ENCODE data around the gene P4HA2. TPM values are rescaled to one million over a fixed set of nuclear protein-coding genes. Genes with fewer than 3 reads are reported as not detected.
A peak's percentile ranks its signal among the peaks of the same experiment; 100 is the strongest.

P4HA2 gene
- total RNA-seq, 1 experiment from 2014 or later, result 15.1 TPM

DNA sequence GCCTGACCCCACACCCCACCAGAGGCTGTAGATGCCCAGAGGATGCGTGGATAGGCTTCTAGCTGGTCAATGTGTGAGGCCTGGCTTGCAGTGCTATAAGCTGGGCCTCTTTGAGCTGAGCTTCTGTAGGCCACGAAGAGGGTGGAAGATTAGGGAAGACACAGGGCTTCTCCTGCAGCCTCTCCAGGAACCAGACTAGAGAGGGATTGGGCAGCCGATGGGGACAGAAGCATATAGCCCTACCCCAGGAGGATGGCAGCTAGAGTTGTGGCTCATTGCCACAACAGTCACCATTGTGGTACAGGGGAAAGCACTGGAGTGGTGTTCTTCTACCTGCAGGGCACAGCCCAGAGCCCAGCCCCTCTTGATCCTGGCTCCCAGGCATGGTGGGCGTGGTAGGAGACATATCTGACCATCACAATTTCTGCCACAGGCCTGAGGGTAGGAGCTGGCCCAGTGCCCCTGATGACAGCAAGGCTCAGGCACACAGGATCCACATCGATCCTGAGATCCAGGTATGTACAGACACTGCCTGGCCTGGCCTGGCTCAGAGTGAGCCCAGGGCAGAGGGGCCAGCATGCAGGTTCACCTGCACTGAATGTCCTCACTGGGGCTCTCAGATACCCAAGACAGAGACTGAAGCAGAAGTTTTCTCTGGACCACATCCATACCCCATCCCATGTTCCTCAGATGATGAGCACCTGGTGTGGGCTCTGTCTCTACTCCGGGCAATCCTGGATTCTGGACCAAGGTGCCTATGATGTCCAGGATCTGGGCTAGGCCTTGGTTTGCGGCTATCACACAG lies 38.6 kb upstream of the P4HA2 start:
- ChIA-PET CTCF (interaction anchor here (4.0 kb wide), 1 partner anchor 28 kb away, joined by 15 read pairs; no protein-coding TSS in a partner anchor), POLR2A (no interaction called here)
- H3K36me3 Mint-ChIP-seq, result no peaks in the 10 kb centered on the region
- DNase-seq (ENCODE audit: low spot score), result no peak
- no peak overlapping the region for H3K4me3 Mint-ChIP-seq
- ATAC-seq, result no peak
- H3K9me3 Mint-ChIP-seq, result no peaks in the 10 kb centered on the region
- H3K27ac Mint-ChIP-seq, result no peak overlapping the region
- TF ChIP-seq ZNF219 (CRISPR knock-in tag; IDR thresholded peaks at IDR 0.05; ENCODE audit: borderline replicate concordance) (no peak), TCF7 (CRISPR knock-in tag; IDR thresholded peaks at IDR 0.05; ENCODE audit: low read depth) (no peak), IRF2 (CRISPR knock-in tag; IDR thresholded peaks at IDR 0.05; ENCODE audit: borderline replicate concordance, low read depth) (no peak), HMGXB4 (CRISPR knock-in tag; IDR thresholded peaks at IDR 0.05) (no peak), ZNF671 (CRISPR knock-in tag; IDR thresholded peaks at IDR 0.05) (no peak), MXD4 (CRISPR knock-in tag; IDR thresholded peaks at IDR 0.05; ENCODE audit: borderline replicate concordance) (no peak)
- TF ChIP-seq, protein P1, sequence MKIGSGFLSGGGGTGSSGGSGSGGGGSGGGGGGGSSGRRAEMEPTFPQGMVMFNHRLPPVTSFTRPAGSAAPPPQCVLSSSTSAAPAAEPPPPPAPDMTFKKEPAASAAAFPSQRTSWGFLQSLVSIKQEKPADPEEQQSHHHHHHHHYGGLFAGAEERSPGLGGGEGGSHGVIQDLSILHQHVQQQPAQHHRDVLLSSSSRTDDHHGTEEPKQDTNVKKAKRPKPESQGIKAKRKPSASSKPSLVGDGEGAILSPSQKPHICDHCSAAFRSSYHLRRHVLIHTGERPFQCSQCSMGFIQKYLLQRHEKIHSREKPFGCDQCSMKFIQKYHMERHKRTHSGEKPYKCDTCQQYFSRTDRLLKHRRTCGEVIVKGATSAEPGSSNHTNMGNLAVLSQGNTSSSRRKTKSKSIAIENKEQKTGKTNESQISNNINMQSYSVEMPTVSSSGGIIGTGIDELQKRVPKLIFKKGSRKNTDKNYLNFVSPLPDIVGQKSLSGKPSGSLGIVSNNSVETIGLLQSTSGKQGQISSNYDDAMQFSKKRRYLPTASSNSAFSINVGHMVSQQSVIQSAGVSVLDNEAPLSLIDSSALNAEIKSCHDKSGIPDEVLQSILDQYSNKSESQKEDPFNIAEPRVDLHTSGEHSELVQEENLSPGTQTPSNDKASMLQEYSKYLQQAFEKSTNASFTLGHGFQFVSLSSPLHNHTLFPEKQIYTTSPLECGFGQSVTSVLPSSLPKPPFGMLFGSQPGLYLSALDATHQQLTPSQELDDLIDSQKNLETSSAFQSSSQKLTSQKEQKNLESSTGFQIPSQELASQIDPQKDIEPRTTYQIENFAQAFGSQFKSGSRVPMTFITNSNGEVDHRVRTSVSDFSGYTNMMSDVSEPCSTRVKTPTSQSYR (CRISPR knock-in tag; IDR thresholded peaks at IDR 0.05), result no peak
- TF ChIP-seq, protein P2, sequence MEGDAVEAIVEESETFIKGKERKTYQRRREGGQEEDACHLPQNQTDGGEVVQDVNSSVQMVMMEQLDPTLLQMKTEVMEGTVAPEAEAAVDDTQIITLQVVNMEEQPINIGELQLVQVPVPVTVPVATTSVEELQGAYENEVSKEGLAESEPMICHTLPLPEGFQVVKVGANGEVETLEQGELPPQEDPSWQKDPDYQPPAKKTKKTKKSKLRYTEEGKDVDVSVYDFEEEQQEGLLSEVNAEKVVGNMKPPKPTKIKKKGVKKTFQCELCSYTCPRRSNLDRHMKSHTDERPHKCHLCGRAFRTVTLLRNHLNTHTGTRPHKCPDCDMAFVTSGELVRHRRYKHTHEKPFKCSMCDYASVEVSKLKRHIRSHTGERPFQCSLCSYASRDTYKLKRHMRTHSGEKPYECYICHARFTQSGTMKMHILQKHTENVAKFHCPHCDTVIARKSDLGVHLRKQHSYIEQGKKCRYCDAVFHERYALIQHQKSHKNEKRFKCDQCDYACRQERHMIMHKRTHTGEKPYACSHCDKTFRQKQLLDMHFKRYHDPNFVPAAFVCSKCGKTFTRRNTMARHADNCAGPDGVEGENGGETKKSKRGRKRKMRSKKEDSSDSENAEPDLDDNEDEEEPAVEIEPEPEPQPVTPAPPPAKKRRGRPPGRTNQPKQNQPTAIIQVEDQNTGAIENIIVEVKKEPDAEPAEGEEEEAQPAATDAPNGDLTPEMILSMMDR (IDR thresholded peaks at IDR 0.05), result no peak
- peaks cover 3% of the 10 kb centered on the region; the same call in 1 of the 2 replicates for H3K4me1 Mint-ChIP-seq
- no peaks in the 10 kb centered on the region for H3K27me3 Mint-ChIP-seq (ENCODE audit: low read depth)

DNA sequence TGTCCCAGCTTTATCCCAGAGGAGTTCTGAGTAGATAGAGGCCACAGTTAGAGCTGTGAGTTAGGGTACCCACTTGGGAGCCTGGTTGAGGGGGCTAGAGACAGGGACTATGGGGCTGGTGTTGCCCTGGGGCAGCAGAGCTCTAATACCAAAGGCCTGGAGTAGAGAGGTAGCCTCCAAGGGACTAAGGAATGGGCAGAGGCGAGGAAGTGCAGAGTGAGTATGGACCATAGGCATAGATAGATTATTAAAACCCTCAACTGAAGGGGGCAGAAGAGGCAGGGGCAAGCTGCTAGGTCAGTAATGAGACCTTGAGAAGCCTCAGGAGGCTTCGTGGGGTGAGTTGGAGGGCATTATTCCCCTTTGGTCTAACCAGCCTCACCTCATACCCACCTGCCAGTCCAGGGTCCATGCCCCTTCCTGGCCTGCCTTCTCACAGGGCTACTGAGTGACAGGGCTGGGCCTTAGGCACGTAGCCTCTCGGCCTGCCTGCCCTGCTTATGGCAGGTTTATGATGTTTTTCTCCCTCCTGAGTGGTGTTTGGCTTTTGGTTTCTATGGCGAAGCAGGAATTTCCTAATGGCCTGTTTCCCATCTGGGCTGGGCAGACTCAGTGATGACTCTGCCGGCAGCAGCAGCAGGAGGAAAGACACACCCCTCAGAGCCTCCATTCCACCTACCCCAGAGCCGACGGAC lies 37.8 kb upstream of the P4HA2 start:
- Mint-ChIP-seq H3K4me3 (no peak overlapping the region), H3K9me3 (no peaks in the 10 kb centered on the region), H3K27me3 (ENCODE audit: low read depth) (no peaks in the 10 kb centered on the region), H3K4me1 (no peaks in the 10 kb centered on the region), H3K27ac (no peak overlapping the region), H3K36me3 (no peaks in the 10 kb centered on the region)
- no peak for DNase-seq (ENCODE audit: low spot score)
- ChIA-PET POLR2A (no interaction called here), CTCF (interaction anchor here (1.9 to 4.0 kb wide), 2 partner anchors 27 to 28 kb away, joined by 4 to 15 read pairs; no protein-coding TSS in a partner anchor)
- ATAC-seq, result peak; percentile 26
- TF ChIP-seq TP53 (CRISPR knock-in tag; IDR thresholded peaks at IDR 0.05) (no peak), FOXJ3 (CRISPR knock-in tag; IDR thresholded peaks at IDR 0.05; ENCODE audit: borderline replicate concordance) (no peak), AR (CRISPR knock-in tag; IDR thresholded peaks at IDR 0.05) (no peak)
- TF ChIP-seq, protein P3, sequence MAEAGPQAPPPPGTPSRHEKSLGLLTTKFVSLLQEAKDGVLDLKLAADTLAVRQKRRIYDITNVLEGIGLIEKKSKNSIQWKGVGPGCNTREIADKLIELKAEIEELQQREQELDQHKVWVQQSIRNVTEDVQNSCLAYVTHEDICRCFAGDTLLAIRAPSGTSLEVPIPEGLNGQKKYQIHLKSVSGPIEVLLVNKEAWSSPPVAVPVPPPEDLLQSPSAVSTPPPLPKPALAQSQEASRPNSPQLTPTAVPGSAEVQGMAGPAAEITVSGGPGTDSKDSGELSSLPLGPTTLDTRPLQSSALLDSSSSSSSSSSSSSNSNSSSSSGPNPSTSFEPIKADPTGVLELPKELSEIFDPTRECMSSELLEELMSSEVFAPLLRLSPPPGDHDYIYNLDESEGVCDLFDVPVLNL (CRISPR knock-in tag; IDR thresholded peaks at IDR 0.05; ENCODE audit: borderline replicate concordance, low read depth), result no peak
- TF ChIP-seq, protein P4, sequence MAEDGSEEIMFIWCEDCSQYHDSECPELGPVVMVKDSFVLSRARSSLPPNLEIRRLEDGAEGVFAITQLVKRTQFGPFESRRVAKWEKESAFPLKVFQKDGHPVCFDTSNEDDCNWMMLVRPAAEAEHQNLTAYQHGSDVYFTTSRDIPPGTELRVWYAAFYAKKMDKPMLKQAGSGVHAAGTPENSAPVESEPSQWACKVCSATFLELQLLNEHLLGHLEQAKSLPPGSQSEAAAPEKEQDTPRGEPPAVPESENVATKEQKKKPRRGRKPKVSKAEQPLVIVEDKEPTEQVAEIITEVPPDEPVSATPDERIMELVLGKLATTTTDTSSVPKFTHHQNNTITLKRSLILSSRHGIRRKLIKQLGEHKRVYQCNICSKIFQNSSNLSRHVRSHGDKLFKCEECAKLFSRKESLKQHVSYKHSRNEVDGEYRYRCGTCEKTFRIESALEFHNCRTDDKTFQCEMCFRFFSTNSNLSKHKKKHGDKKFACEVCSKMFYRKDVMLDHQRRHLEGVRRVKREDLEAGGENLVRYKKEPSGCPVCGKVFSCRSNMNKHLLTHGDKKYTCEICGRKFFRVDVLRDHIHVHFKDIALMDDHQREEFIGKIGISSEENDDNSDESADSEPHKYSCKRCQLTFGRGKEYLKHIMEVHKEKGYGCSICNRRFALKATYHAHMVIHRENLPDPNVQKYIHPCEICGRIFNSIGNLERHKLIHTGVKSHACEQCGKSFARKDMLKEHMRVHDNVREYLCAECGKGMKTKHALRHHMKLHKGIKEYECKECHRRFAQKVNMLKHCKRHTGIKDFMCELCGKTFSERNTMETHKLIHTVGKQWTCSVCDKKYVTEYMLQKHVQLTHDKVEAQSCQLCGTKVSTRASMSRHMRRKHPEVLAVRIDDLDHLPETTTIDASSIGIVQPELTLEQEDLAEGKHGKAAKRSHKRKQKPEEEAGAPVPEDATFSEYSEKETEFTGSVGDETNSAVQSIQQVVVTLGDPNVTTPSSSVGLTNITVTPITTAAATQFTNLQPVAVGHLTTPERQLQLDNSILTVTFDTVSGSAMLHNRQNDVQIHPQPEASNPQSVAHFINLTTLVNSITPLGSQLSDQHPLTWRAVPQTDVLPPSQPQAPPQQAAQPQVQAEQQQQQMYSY (CRISPR knock-in tag; IDR thresholded peaks at IDR 0.05), result no peak

All from WTC11 (cell line).